GM12878 (cell line): ENCODE measurements around the gene FXYD4. TPM values are rescaled to one million over a fixed set of nuclear protein-coding genes. Genes with fewer than 3 reads are reported as not detected.

Experiments
- ASH2L ChIP-seq: fragments of 300-600, 200-600 bp; sonication (generic); IDR thresholded peaks from 2 replicates; pipeline ENCODE4 v1.6.1; 2017; ENCODE audit warnings: low read depth, mild to moderate bottlenecking, borderline replicate concordance
- BHLHE40 ChIP-seq, 2 experiments: fragments of 450-650 bp in 1 of 2; IDR thresholded peaks; 2 replicates each; pipeline ENCODE4 v1.6.1; 2011 to 2017; ENCODE audit warnings: low read depth in 2 of 2, borderline replicate concordance in 1 of 2, improper control_type of control experiment in 1 of 2, low read length in 1 of 2, mild to moderate bottlenecking in 1 of 2
- CREM ChIP-seq: IDR thresholded peaks from 2 replicates; pipeline ENCODE4 v1.6.1; 2014; ENCODE audit warnings: antibody characterized with exemption, low read depth
- GATAD2B ChIP-seq: fragments of 450-650 bp; conservative IDR thresholded peaks from 2 replicates; pipeline ENCODE4 v1.6.1; 2017; ENCODE audit warnings: low read depth, mild to moderate bottlenecking, moderate library complexity
- HCFC1 ChIP-seq: fragments of 150-350 bp; IDR thresholded peaks from 2 replicates; pipeline ENCODE4 v1.6.1; 2014; ENCODE audit warnings: low read length
- JUNB ChIP-seq: IDR thresholded peaks from 2 replicates; pipeline ENCODE4 v1.6.1; 2016; ENCODE audit warnings: antibody characterized with exemption, mild to moderate bottlenecking
- LARP7 ChIP-seq: fragments of 450-650 bp; IDR thresholded peaks from 2 replicates; pipeline ENCODE4 v1.6.1; 2017; ENCODE audit warnings: mild to moderate bottlenecking
- NFYA ChIP-seq: IDR thresholded peaks from 2 replicates; pipeline ENCODE4 v1.6.1; 2011; ENCODE audit warnings: low read depth, mild to moderate bottlenecking, low read length, improper control_type of control experiment, borderline replicate concordance
- PAX8 ChIP-seq: fragments of 450-650 bp; IDR thresholded peaks from 2 replicates; pipeline ENCODE4 v1.6.1; 2017; ENCODE audit warnings: mild to moderate bottlenecking, moderate library complexity
- RAD21 ChIP-seq: IDR thresholded peaks from 2 replicates; pipeline ENCODE4 v1.6.1; 2011; ENCODE audit warnings: mild to moderate bottlenecking, low read depth, low read length, moderate library complexity; ENCODE audit not compliant: insufficient read depth
- YY1 ChIP-seq: IDR thresholded peaks from 2 replicates; pipeline ENCODE4 v1.6.1; 2011; ENCODE audit warnings: low read depth, mild to moderate bottlenecking, low read length
- ZNF384 ChIP-seq: IDR thresholded peaks from 2 replicates; pipeline ENCODE4 v1.6.1; 2012; ENCODE audit warnings: low read depth, mild to moderate bottlenecking, low read length, improper control_type of control experiment, borderline replicate concordance
- polyA plus RNA-seq, 11 experiments: library from polyadenylated mRNA; depleted of rRNA in 4 of 11; unstranded in 6 of 11; stranded (reverse) in 5 of 11; fragments of >200 nt; fragmentation: Nextera tagmentation in 4 of 11; fragmentation: Illumina TruSeq in 1 of 11; extraction: Ambion mirVana in 4 of 11; extraction: Trizol in 1 of 11; gene quantifications; 1 replicate in 1 of 11; 2 replicates in 10 of 11; pipeline versions ENCODE4 v1.2.1 to v1.2.3, GENCODE V29; 2011 to 2016; ENCODE audit warnings: inconsistent platforms in 2 of 11, missing spikeins in 2 of 11, low read depth in 1 of 11
- total RNA-seq, 4 experiments: library from RNA; depleted of rRNA in 3 of 4; stranded (reverse); fragments of >200 nt in 3 of 4; fragmentation: Illumina TruSeq in 1 of 4; extraction: Trizol in 1 of 4; gene quantifications; 2 replicates each; pipeline versions ENCODE4 v1.2.1 to v1.2.3, GENCODE V29; 2013 to 2021
- TF ChIP-seq, protein P1 (sequence below): fragments of 450-650 bp; formaldehyde crosslinking; IDR thresholded peaks from 2 replicates; pipeline ENCODE4 v1.5.0; 2022; ENCODE audit warnings: mild to moderate bottlenecking, missing genetic modification characterization
- TF ChIP-seq, protein P2 (sequence below): IDR thresholded peaks from 2 replicates; pipeline ENCODE4 v1.6.1; 2011; ENCODE audit warnings: low read depth, low read length, improper control_type of control experiment, borderline replicate concordance
- TF ChIP-seq, protein P3 (sequence below): IDR thresholded peaks from 2 replicates; pipeline ENCODE4 v1.6.1; 2011; ENCODE audit warnings: mild to moderate bottlenecking, low read depth, low read length, moderate library complexity; ENCODE audit not compliant: insufficient replicate concordance
- TF ChIP-seq, protein P4 (sequence below): fragments of 450-650 bp; IDR thresholded peaks from 2 replicates; pipeline ENCODE4 v1.6.1; 2017; ENCODE audit warnings: mild to moderate bottlenecking, moderate library complexity
- TF ChIP-seq, protein P5 (sequence below): IDR thresholded peaks from 2 replicates; pipeline ENCODE4 v1.6.1; 2011; ENCODE audit warnings: borderline replicate concordance, low read depth, mild to moderate bottlenecking, moderate library complexity, low read length; ENCODE audit not compliant: insufficient read depth, poor library complexity, severe bottlenecking

Gene FXYD4
- total and polyA plus RNA-seq, 10 of the 15 experiments (the other 5 are each of a cell fraction or from before 2014, with no cell fraction given) = not detected

DNA sequence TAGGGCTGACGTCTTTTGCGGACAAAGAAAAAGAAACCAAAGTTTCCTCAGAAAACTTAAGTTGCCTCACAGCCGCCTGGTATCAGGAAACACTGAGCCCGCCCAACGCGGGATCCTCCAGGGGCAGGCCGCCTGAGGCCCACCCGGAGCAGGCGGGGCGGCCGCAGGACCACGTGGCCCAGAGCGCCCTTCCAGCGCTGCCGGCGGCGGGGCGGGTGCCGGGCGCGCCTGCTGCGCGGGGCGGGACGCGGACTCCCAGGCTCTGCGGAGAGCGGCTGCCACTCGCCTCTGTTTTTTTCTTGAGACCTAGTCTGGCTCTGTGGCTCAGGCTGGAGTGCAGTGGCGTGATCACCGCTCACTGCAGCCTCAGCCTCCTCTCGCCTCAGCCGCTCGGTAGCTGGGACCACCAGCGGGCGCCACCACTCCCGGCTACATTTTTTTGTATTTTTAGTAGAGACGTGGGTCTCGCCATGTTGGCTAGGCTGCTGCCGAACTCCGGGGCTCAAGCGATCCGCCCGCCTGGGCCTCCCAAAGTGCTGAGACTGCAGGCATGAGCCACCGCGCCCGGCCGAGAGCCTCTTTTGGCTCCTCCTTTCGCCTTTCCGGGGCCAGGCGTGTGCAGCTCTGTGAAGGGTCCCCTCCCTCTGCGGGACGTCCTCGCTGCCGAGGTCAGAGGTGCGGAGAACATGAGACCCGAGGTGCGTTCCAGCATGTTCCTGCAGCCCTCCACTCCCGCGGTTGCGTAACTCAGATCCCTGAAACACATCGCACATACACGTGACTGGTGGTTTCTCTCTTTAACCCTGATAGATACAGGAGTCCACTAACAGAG, 49.1 kb downstream of the FXYD4 start (continued):
- TF ChIP-seq, protein P1, sequence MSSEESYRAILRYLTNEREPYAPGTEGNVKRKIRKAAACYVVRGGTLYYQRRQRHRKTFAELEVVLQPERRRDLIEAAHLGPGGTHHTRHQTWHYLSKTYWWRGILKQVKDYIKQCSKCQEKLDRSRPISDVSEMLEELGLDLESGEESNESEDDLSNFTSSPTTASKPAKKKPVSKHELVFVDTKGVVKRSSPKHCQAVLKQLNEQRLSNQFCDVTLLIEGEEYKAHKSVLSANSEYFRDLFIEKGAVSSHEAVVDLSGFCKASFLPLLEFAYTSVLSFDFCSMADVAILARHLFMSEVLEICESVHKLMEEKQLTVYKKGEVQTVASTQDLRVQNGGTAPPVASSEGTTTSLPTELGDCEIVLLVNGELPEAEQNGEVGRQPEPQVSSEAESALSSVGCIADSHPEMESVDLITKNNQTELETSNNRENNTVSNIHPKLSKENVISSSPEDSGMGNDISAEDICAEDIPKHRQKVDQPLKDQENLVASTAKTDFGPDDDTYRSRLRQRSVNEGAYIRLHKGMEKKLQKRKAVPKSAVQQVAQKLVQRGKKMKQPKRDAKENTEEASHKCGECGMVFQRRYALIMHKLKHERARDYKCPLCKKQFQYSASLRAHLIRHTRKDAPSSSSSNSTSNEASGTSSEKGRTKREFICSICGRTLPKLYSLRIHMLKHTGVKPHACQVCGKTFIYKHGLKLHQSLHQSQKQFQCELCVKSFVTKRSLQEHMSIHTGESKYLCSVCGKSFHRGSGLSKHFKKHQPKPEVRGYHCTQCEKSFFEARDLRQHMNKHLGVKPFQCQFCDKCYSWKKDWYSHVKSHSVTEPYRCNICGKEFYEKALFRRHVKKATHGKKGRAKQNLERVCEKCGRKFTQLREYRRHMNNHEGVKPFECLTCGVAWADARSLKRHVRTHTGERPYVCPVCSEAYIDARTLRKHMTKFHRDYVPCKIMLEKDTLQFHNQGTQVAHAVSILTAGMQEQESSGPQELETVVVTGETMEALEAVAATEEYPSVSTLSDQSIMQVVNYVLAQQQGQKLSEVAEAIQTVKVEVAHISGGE = peak; percentile 65
- TF ChIP-seq ASH2L (no peak), RAD21 (no peak), BHLHE40 (IDR thresholded peaks at IDR 0.05; ENCODE audit: borderline replicate concordance in 1 of 2, low read depth in 2 of 2, low read length in 1 of 2) (peak; percentile 43 to 79; a peak in 3 of 4 replicates), NFYA (no peak), LARP7 (peak; percentile 56; the same call in 1 of the 2 replicates), ZNF384 (no peak; the same call in 1 of the 2 replicates), JUNB (no peak), CREM (0 out of 2 replicates have a peak, but pooled peaks have one; percentile 33), GATAD2B (peak; percentile 66; the same call in 1 of the 2 replicates), PAX8 (no peak), YY1 (peak; percentile 75), HCFC1 (no peak; the same call in 1 of the 2 replicates)
- TF ChIP-seq, protein P2, sequence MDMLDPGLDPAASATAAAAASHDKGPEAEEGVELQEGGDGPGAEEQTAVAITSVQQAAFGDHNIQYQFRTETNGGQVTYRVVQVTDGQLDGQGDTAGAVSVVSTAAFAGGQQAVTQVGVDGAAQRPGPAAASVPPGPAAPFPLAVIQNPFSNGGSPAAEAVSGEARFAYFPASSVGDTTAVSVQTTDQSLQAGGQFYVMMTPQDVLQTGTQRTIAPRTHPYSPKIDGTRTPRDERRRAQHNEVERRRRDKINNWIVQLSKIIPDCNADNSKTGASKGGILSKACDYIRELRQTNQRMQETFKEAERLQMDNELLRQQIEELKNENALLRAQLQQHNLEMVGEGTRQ = peak; percentile 61
- TF ChIP-seq, protein P3, sequence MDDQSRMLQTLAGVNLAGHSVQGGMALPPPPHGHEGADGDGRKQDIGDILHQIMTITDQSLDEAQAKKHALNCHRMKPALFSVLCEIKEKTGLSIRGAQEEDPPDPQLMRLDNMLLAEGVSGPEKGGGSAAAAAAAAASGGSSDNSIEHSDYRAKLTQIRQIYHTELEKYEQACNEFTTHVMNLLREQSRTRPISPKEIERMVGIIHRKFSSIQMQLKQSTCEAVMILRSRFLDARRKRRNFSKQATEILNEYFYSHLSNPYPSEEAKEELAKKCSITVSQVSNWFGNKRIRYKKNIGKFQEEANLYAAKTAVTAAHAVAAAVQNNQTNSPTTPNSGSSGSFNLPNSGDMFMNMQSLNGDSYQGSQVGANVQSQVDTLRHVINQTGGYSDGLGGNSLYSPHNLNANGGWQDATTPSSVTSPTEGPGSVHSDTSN = no peak
- TF ChIP-seq, protein P4, sequence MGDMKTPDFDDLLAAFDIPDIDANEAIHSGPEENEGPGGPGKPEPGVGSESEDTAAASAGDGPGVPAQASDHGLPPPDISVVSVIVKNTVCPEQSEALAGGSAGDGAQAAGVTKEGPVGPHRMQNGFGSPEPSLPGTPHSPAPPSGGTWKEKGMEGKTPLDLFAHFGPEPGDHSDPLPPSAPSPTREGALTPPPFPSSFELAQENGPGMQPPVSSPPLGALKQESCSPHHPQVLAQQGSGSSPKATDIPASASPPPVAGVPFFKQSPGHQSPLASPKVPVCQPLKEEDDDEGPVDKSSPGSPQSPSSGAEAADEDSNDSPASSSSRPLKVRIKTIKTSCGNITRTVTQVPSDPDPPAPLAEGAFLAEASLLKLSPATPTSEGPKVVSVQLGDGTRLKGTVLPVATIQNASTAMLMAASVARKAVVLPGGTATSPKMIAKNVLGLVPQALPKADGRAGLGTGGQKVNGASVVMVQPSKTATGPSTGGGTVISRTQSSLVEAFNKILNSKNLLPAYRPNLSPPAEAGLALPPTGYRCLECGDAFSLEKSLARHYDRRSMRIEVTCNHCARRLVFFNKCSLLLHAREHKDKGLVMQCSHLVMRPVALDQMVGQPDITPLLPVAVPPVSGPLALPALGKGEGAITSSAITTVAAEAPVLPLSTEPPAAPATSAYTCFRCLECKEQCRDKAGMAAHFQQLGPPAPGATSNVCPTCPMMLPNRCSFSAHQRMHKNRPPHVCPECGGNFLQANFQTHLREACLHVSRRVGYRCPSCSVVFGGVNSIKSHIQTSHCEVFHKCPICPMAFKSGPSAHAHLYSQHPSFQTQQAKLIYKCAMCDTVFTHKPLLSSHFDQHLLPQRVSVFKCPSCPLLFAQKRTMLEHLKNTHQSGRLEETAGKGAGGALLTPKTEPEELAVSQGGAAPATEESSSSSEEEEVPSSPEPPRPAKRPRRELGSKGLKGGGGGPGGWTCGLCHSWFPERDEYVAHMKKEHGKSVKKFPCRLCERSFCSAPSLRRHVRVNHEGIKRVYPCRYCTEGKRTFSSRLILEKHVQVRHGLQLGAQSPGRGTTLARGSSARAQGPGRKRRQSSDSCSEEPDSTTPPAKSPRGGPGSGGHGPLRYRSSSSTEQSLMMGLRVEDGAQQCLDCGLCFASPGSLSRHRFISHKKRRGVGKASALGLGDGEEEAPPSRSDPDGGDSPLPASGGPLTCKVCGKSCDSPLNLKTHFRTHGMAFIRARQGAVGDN = peak; percentile 82
- TF ChIP-seq, protein P5, sequence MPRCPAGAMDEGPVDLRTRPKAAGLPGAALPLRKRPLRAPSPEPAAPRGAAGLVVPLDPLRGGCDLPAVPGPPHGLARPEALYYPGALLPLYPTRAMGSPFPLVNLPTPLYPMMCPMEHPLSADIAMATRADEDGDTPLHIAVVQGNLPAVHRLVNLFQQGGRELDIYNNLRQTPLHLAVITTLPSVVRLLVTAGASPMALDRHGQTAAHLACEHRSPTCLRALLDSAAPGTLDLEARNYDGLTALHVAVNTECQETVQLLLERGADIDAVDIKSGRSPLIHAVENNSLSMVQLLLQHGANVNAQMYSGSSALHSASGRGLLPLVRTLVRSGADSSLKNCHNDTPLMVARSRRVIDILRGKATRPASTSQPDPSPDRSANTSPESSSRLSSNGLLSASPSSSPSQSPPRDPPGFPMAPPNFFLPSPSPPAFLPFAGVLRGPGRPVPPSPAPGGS = no peak
